HG03135 (cell line): ENCODE data around the gene SALL1.

Experiments
- ATAC-seq: cut with Tn5 transposase; IDR thresholded peaks from one replicate; pipeline ENCODE4 v1.9.1; 2021; ENCODE audit warnings: mild to moderate bottlenecking, moderate library complexity; ENCODE audit not compliant: unreplicated experiment

The SALL1 gene

DNA sequence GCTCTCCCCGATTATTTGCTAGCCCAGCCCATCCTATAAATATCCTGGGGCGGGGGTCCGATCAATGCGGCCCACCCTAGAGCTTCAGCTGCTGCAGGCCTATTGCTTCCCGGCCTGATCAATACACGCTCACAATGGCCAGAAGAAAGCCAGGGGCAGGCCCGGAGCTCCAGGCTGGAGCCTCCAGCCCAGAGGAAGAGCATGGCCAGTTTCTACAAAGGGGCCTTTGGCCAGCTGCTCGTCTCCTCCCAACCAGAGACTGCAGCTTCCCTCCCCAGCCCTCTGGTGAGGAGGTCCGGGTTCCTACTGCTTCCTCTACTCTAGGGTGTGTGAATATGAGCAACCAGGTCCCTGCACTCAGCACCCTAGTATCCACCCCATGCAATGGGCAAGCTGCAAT, 36.7 kb downstream of the SALL1 start:
- no peak for ATAC-seq

DNA sequence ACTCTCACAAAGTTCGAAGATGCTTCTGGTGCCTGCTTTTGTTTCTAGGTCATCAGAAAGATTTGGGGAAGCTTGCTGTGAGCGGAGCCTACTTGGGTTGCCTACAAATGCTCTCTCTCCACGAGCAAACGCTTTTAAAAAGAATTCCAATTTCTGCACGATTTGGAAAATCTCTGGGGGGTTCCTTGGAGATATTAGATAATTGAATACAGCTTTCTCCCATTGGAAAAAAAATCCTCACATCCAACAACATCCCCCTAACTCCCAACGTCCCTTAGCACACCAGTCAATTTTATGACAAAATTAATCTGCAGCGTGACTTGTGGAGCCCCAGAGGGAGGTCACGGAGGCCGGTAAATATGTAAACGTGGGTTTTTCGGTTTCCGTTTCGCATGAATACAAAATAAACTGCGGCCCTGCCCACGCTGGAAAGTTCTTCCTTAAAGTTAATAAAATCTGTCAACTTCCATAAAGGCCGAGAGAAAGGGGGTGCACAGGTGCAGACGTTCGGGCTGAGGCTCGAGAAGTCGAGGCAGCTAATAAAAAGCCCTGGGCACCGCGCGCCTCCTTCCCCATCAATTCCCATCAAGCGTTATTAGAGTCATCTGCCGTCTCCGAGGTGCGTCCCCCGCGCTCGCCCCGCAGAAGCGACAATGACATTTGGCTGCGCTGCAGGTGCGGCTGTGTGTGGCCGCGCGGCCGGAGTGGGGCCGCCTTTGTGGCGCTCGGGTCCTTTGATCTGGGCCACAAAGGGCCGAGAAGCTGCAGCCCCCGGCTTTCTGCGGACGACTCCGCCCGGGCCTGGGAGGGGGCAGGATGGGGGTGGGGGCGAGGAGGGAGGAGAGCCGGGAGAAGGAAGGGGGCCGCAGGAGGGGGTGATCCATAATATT, 37.6 kb downstream of the SALL1 start:
- ATAC-seq: no peak

DNA sequence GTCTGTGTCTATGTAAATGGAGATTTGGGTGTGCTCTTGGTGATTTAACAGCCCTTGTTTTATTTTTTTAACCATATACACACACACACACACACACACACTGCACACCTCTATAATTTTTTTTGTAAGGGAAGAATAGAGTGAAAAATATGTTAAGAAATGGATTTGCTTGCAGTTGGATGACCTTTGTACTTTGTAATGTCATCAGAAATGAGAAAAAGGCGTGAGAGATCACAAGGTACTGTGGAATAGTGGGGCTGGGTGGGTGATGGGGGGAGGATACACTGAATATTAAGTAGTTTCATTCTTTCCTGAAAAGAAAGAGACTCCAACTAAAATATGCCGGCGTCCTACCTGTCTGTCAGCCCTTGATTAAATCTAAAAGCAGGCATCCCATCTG, 38.7 kb downstream of the SALL1 start:
- no peak for ATAC-seq

DNA sequence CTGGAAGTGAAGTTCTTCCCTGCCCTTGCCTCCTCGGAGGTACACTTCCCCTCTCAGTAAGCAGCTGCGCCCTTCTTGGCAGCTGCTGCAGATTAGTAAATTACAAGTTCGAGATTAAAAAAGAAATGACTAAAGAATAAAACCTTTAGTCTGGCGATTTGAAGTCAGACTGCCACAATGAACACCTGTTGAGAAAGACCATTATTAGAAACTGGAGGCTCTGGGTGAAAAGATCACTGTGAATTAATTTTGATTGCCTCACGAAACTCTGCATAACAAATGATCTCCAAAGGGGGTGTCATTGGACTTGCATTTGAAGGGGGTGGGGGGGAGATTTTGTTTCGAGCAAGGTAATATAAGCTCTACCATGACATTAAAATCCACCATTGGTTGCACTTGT, 39.3 kb downstream of the SALL1 start:
- ATAC-seq: no peak

DNA sequence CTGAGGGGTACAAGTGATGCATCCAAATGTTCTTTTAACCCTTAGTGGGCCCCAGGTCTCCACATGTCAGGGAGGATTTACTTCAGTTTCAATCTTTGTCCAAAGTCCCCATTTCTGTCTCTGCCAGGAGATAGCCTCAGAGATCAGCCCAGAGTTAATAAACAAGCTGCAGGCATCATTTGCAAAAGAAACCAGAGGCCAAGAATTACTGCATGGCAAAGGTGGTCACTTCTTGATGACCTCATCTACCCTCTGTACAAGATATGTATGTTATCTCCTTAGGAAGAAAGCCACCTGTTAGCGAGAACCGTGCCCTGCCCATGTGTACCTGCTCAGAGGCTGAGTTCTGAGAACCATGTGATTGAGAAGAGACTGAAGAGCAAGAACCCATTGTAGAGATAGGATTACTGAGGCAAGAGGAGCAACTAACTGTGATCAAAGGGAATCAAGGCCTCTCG, 40.3 kb downstream of the SALL1 start:
- no peak for ATAC-seq

DNA sequence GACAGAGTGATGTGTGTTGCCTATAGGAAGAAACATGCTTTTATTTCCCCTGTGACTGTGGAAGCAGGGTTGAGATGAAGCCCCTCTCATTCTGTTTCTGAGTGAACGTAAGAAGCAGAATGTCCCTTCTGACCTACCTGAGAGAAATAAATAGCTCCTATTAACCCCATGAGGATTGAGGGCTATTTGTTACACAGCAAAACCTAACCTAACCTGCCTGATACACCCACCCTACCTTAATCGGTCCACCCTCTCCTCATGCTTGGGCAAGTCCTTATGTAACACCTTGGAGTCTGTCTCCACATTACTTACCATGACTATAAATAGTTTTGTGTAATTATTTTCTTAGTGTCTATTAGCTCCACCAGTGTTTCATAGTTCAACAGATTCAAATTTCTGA, 41.9 kb downstream of the SALL1 start:
- ATAC-seq: no peak

DNA sequence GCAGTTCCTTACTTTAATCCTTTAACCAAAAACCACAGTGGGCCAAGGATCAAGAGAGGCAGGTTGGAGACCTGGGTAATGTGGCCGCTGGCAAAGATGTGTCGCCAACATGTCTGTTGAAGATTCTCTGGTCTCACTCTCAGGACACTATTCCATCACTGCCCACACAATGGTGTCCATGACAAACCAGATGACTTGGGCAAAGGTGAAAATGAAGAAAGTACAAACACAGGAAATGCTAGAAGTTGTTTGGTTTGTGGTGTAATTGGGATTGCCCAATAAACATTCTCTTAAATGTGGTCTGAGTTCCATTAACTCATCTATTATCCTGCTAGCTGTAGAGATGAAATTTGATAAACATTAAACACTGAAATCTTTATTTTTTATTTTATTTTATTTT, 43.3 kb downstream of the SALL1 start:
- ATAC-seq: no peak

DNA sequence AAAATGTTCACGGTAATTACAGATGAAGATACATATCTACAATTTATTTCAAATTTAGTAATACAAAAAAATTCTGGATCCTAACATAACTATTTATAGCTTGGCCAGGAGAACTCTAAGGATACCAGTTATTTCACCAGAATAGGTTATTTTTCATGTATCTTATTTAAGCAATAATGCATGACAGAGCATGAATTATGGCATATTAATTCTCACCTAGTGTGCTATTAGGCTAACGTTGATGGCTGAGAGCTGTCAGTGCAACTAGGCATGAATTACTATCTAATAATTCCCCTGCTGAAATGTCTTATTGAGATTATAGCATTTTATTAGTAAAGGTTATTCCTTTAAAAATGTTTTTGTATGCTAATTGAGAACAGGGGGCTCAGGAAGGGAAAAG, 44.5 kb downstream of the SALL1 start:
- ATAC-seq: no peak

DNA sequence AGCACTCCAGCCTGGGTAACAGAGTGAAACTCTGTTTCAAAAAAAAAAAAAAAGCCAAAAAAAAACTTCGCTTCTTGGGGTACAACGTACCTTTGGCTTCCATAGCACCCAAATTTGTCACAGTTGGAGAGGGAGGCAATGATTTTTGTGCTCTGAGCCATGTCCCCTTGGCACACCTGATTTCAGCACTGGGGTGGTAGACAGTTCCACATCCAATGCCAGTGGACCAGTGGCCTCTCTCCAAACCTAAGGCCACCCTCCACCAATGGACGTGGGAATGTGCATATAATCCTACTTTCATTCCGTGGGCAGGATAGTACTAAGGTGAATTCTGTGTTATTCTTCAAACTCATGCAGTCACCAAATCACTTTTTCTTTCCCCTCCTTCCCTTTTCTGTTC, 47.5 kb downstream of the SALL1 start:
- no peak for ATAC-seq

DNA sequence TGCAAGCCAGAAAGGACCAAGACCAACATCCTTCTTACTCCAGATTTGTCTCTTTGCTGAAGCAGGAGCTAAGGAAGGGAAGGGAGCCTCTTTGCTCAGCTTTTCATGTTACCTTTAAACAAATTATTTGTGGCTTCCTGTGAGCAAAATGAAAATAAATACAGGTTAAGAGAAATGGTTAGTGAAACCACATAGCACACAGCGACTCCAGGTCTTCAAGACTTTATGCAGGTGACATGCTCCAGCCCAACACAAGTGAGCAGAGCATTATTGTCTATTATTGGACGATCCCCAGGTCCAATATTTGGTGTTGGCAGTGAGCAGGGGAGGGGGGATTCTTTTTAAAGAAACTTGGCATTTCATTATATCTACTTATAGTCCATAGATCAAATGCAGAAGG, 53.3 kb downstream of the SALL1 start:
- ATAC-seq: no peak

DNA sequence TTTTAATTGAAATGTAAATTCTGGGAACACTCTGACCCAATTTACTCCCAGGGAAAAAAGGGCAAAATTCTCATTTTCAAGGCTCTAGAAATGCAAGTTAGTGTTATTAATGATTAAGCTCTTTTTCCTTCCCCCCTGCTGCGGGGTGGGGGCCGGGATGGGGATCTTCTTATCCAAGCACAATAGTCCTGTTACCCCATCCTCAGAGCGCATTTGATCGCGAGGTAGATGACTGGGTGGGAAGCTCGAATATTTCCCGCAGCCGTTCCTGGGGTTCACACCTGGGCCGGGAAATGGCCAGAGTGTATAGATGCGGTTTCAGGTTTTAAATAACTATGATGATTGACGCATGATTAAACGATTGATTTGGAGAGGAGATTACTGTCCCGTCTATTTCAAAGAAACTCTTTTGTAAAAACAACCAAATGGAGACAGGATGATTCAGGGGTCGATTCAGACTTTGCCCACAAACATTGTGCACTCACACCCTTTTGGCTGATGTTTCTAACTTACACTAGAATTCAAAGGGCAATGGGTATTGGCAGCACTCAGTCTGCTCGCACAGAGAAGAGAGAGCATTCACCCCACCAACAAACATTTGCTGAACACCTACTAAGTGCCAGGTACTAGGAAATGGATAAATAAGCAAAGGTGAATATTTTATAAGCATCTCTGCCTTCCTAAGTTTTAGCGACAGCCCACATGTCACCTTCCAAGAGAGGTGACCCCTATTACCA, 55.0 kb downstream of the SALL1 start:
- no peak for ATAC-seq

DNA sequence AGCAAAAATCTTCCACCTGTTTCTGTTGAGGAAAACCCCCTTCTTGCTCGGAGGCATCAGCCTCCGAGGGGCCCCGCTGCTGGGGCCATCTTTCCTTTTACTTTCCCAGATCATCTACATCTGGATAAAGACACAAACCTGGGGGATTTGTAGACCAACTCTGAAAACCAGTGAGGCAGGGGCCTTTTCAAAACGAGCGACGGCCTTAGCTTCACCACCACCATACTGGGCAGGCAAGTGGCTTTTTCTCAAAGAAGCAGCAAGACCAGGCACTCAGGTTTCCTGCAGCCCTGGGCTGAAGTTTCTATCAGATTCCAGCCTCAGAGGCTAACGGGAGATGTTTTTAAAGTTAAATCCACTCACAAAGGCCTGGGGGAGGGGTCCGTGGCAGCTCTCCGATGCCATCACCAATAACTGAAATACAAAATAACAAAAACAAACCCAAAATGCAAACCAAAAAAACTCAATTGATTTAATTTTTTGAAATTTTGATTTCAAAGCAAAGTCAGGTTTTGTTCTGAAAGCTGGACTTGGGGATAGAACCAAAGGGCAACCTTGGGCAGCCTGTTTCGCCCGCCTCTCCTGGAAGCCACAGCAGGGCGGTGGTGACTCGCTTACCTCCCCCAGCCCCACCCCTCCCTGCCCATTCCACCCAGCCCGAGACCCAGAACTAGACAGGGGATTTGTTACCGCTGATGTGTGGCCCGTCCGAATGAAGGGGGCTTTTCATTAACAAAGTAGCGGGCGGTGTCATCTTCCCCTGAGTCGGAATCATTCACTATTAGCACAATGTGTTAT, 55.8 kb downstream of the SALL1 start:
- no peak for ATAC-seq

DNA sequence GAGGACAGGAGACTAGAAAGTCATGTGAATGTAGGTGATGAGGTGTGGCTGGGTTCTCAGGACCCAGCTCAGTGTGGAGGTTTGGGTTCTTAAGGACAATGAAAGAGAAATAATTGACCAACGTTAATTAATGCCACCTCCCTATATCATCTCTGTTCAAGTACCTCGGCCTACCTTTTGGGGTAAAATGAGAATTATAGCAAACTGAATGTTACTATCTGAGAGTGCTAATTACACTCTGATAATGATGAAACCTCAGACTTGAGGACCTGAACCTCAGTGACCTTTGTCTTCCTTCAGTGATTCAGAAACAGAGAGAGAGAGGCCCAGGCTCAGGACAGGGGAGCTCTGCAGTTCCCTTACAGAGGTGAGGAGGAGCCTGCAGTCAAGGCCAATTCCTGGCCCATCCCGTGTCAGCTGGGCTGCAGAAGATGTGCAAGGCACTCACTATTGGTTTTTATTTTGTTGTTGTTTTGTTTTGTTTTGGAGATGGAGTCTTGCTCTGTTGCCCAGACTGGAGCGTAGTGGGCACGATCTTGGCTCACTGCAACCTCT, 57.3 kb downstream of the SALL1 start:
- ATAC-seq: no peak
